IPS-18c (cell line): ENCODE results near the gene SIX2.

Experiments
- H3K4me3 ChIP-seq: 2 replicates; pipeline ENCODE4 v1.7.0; 2013; ENCODE audit warnings: low read depth, mild to moderate bottlenecking, low read length, moderate library complexity; ENCODE audit not compliant: insufficient read depth
- H3K9me3 ChIP-seq: one replicate; pipeline ENCODE4 v1.6.1; 2013; ENCODE audit warnings: mild to moderate bottlenecking, low read length, moderate library complexity; ENCODE audit not compliant: control insufficient read depth, insufficient read depth

Gene SIX2

GRCh38 chr2:45007961-45008295 lies 1.3 kb downstream of the SIX2 start:
- peaks cover 5% of the 10 kb centered on the region for H3K9me3 ChIP-seq
- H3K4me3 ChIP-seq: no peak overlapping the region; the same call in 1 of the 2 replicates

- Histone ChIP-seq H3K9me3 (peaks cover 5% of the 10 kb centered on the region), H3K4me3 (peak overlapping the region; percentile 17; the same call in 1 of the 2 replicates)
These were observed 2.3 kb downstream of the SIX2 start for GRCh38 chr2:45006942-45007287.

GRCh38 chr2:45006041-45006941 lies 3.0 kb downstream of the SIX2 start:
- Histone ChIP-seq H3K4me3 (no peak overlapping the region), H3K9me3 (peaks cover 5% of the 10 kb centered on the region)

GRCh38 chr2:45005261-45006002 lies 3.8 kb downstream of the SIX2 start:
- Histone ChIP-seq H3K4me3 (no peak overlapping the region; the same call in 1 of the 2 replicates), H3K9me3 (peaks cover 5% of the 10 kb centered on the region)

GRCh38 chr2:45004562-45005191 lies 4.6 kb downstream of the SIX2 start:
- peak overlapping the region; percentile 32 for H3K4me3 ChIP-seq

GRCh38 chr2:45003579-45004551 lies 5.4 kb downstream of the SIX2 start:
- Histone ChIP-seq H3K9me3 (peaks cover 5% of the 10 kb centered on the region), H3K4me3 (peak overlapping the region; percentile 32; the same call in 1 of the 2 replicates)

More at GRCh38 chr2:45004562-45005191, 4.6 kb downstream of the SIX2 start:
- H3K9me3 ChIP-seq: peaks cover 5% of the 10 kb centered on the region

GRCh38 chr2:45002686-45003085 lies 6.6 kb downstream of the SIX2 start:
- no peak overlapping the region for H3K4me3 ChIP-seq
- no peaks in the 10 kb centered on the region for H3K9me3 ChIP-seq

- Histone ChIP-seq H3K4me3 (no peak overlapping the region), H3K9me3 (no peaks in the 10 kb centered on the region)
These were observed 7.3 kb downstream of the SIX2 start for GRCh38 chr2:45001869-45002385.

- no peaks in the 10 kb centered on the region for H3K9me3 ChIP-seq
These were observed 8.1 kb downstream of the SIX2 start for GRCh38 chr2:45000921-45001868.

GRCh38 chr2:45000341-45000901 lies 8.8 kb downstream of the SIX2 start:
- H3K4me3 ChIP-seq: peak overlapping the region; percentile 49; the same call in 1 of the 2 replicates

More at GRCh38 chr2:45000921-45001868, 8.1 kb downstream of the SIX2 start:
- H3K4me3 ChIP-seq: peak overlapping the region; percentile 49

GRCh38 chr2:44999540-44999939 lies 9.7 kb downstream of the SIX2 start:
- H3K9me3 ChIP-seq: no peaks in the 10 kb centered on the region
- H3K4me3 ChIP-seq: no peak overlapping the region

More at GRCh38 chr2:45000341-45000901, 8.8 kb downstream of the SIX2 start:
- no peaks in the 10 kb centered on the region for H3K9me3 ChIP-seq

GRCh38 chr2:44997963-44998362 lies 11.3 kb downstream of the SIX2 start:
- no peak overlapping the region for H3K4me3 ChIP-seq

GRCh38 chr2:44996356-44996755 lies 12.9 kb downstream of the SIX2 start:
- Histone ChIP-seq H3K9me3 (no peaks in the 10 kb centered on the region), H3K4me3 (no peak overlapping the region)

More at GRCh38 chr2:44997963-44998362, 11.3 kb downstream of the SIX2 start:
- H3K9me3 ChIP-seq: no peaks in the 10 kb centered on the region

- Histone ChIP-seq H3K9me3 (no peaks in the 10 kb centered on the region), H3K4me3 (no peak overlapping the region)
These were observed 14.9 kb downstream of the SIX2 start for GRCh38 chr2:44994377-44994776.

GRCh38 chr2:44989176-44989575 lies 20.1 kb downstream of the SIX2 start:
- Histone ChIP-seq H3K9me3 (no peaks in the 10 kb centered on the region), H3K4me3 (no peak overlapping the region)
